Kidney (tissue), 14 donors: ENCODE data around the gene IFNGR1. TPM values are rescaled to one million over a fixed set of nuclear protein-coding genes. Genes with fewer than 3 reads are reported as not detected.

Experiments used
- DNase-seq, 5 donors: peaks; one replicate each; pipeline ENCODE4 v3.0.0-alpha.2; 2013 to 2020
- FAIRE-seq: peaks from 2 replicates; lab custom pipeline; 2012; peaks lifted over from hg19 to GRCh38; lab: Jason Lieb, UNC
- H3K27ac ChIP-seq, 2 donors: one replicate each; pipeline ENCODE4 v1.7.0; 2013; ENCODE audit warnings: low read depth in 2 of 2, low read length in 2 of 2, inconsistent platforms in 1 of 2
- H3K27me3 ChIP-seq: one replicate; pipeline ENCODE4 v1.7.1; 2013; ENCODE audit warnings: low read length, inconsistent platforms; ENCODE audit not compliant: control insufficient read depth, insufficient read depth
- H3K36me3 ChIP-seq, 3 donors: one replicate each; pipeline versions ENCODE4 v1.7.0 to v1.7.1; 2013; ENCODE audit warnings: low read length in 3 of 3, control low read depth in 1 of 3, inconsistent platforms in 1 of 3; ENCODE audit not compliant: insufficient read depth in 3 of 3, control insufficient read depth in 2 of 3
- H3K4me1 ChIP-seq, 3 donors: one replicate each; pipeline versions ENCODE4 v1.7.0 to v1.7.1; 2013; ENCODE audit warnings: low read length in 3 of 3, inconsistent platforms in 1 of 3, low read depth in 1 of 3; ENCODE audit not compliant: control insufficient read depth in 2 of 3, insufficient read depth in 2 of 3
- H3K4me3 ChIP-seq, 3 donors: one replicate each; pipeline versions ENCODE4 v1.7.0 to v1.8.1; 2013; ENCODE audit warnings: low read length in 3 of 3, control low read depth in 1 of 3, inconsistent platforms in 1 of 3
- H3K9ac ChIP-seq, 3 donors: one replicate each; pipeline versions ENCODE4 v1.7.0 to v1.7.1; 2013; ENCODE audit warnings: low read length in 3 of 3, control low read depth in 1 of 3, inconsistent platforms in 1 of 3
- H3K9me3 ChIP-seq, 3 donors: one replicate each; pipeline versions ENCODE4 v1.7.0 to v1.7.1; 2013; ENCODE audit warnings: low read length in 3 of 3, control low read depth in 1 of 3, inconsistent platforms in 1 of 3; ENCODE audit not compliant: control insufficient read depth in 2 of 3, insufficient read depth in 1 of 3
- CTCF ChIP-seq: IDR thresholded peaks from 3 replicates; pipeline ENCODE4 v1.5.1; 2012; ENCODE audit warnings: mild to moderate bottlenecking, moderate library complexity, borderline replicate concordance; ENCODE audit not compliant: insufficient read depth; ENCODE audit errors: extremely low read depth
- intact Hi-C: fragments of 100-400 bp; cut with DNase I; formaldehyde crosslinking; loops from one replicate; pipeline ENCODE4 v1.11.1; 2022
- polyA plus RNA-seq: library from polyadenylated mRNA; stranded (reverse); fragments of 350-450 nt; fragmentation: Illumina TruSeq; extraction: RNeasy Lipid Tissue Mini Kit (QIAGEN cat#74804); gene quantifications from one replicate; pipeline ENCODE4 v1.2.3, GENCODE V29; 2014; ENCODE audit warnings: low read depth, low replicate concordance; ENCODE audit not compliant: insufficient read depth
- total RNA-seq: library from RNA; stranded (reverse); fragmentation: NEBNext Ultra II Directional; extraction: Animal tissue kit (Norgen Biotek cat#: 25700); gene quantifications from one replicate; pipeline ENCODE4 v1.2.1, GENCODE V29; 2021
- donor health status: control.
- donor health status: control.
- donor health status: control.
- donor health status: control.
- donor health status: control.
- donor health status: DM: yes; HTN: yes; CAD: no.
- donor health status: Normal renal cell carcinoma (clear cell type).

Gene IFNGR1
- total and polyA plus RNA-seq, 2 donors from 2014 or later, result 42.8 to 94.3 TPM

DNA sequence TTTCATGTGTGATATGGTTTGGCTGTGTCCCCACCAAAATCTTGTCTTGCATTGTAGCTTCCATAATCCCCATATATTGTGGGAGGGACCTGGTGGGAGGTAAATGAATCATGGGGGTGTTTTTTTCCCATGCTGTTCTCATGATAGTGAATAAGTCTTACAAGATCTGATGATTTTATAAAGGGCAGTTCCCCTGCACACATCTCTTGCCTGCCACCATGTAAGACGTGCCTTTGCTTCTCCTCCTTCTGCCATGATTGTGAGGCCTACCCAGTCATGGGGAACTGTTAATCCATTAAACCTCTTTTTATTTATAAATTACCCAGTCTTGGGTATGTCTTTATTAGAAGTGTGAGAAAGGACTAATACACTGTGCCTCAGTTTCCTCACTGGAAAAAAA is 41.6 kb downstream of the IFNGR1 start:
- intact Hi-C loops, result no loop called here
- Histone ChIP-seq H3K27ac (no peak overlapping the region), H3K36me3 (no peaks in the 10 kb centered on the region), H3K4me3 (no peak overlapping the region), H3K9ac (no peak overlapping the region), H3K9me3 (peaks cover 0 to 4% (median 0%) of the 10 kb centered on the region in 3 donors), H3K4me1 (no peaks in the 10 kb centered on the region), H3K27me3 (no peaks in the 10 kb centered on the region)
- FAIRE-seq (no peak), DNase-seq (no peak)
- no peak for TF ChIP-seq CTCF

DNA sequence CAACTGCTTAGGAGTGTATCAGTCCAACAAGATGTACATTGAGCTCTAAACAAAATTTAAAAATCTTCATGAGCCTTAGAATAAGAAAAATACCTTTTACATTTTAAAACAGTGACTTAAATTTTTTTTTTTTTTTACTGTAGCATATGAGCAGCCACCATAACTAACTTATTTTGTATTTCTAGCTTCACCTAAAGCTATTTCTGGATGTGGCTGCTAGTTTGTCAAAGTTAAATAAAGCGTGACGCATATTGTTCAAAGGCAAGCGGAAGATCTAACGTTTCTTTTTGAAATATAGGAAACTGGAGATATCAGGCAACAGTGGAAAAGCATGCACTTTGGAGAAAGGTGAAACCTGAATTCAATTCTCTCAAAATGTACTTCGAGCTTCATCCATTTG is 42.5 kb downstream of the IFNGR1 start:
- Histone ChIP-seq H3K27ac (no peak overlapping the region), H3K36me3 (no peaks in the 10 kb centered on the region), H3K4me1 (no peaks in the 10 kb centered on the region), H3K4me3 (no peak overlapping the region), H3K9ac (no peak overlapping the region), H3K27me3 (no peaks in the 10 kb centered on the region), H3K9me3 (peaks cover 0 to 3% (median 0%) of the 10 kb centered on the region in 3 donors)
- FAIRE-seq, result no peak
- intact Hi-C loops, result no loop called here
- no peak for TF ChIP-seq CTCF
- DNase-seq, result no peak

DNA sequence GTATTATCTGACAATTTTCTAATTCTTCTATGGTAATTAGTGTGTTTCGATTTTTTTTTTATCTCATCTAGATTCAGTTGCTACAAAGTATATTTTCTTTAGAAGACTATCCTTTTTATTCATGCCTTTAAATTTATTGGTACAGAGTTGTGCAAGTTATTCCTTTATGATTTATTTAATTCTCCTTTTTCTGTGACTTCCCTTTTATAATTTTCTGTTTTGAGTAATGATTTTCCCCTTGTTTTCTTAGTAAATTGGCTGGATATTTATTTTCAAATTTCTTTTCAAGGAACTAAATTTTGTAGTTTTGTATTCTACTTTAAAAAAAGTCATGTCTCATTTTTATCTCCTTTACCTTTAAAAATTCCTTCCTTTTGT is 43.3 kb downstream of the IFNGR1 start:
- peak; percentile 59 for FAIRE-seq
- no peak for TF ChIP-seq CTCF
- intact Hi-C loops, result no loop called here

DNA sequence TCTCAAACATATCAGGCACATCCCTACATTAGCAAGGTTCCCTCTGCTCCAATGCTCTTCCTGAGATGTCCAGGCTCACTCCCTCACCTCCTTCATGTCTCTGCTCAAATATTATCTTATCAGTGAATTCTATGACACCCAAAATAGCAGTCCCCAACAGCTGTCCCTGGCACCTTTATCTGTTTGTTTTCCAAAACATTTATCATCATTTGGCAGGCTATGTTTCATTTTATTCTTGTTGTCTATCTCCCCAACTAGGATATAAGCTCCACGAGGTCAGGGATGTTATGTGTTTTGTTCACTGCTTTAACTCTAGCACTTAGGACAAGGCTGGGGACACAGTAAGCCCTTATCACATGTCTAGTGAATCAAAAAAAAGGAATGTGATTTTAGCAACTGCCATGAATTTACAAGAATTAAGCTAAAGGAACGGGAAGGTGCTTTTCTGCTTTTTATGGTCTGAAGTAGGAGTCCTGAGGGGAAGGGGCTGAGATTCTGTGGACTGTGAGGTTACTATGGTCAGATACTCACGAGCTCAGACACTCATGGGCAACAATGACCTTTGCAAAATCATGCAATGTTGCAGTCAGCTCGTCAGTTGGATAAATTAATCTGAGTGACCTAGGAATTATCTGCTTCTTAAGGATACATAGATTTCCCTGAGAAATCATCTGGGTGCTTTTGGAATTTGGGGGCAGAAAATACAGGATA is 43.9 kb downstream of the IFNGR1 start:
- FAIRE-seq (no peak), DNase-seq (no peak)
- Histone ChIP-seq H3K27ac (no peak overlapping the region), H3K36me3 (no peaks in the 10 kb centered on the region), H3K9ac (no peak overlapping the region), H3K4me1 (no peaks in the 10 kb centered on the region), H3K9me3 (no peaks in the 10 kb centered on the region), H3K4me3 (no peak overlapping the region), H3K27me3 (no peaks in the 10 kb centered on the region)
- intact Hi-C loops, result no loop called here
- TF ChIP-seq CTCF, result no peak

More for the DNA sequence above, 43.3 kb downstream of the IFNGR1 start:
- Histone ChIP-seq H3K9me3 (peaks cover 0 to 1% (median 0%) of the 10 kb centered on the region in 3 donors), H3K27ac (no peak overlapping the region), H3K4me3 (no peak overlapping the region), H3K4me1 (no peaks in the 10 kb centered on the region), H3K9ac (no peak overlapping the region), H3K27me3 (no peaks in the 10 kb centered on the region), H3K36me3 (no peaks in the 10 kb centered on the region)
- no peak for DNase-seq
